K562 (cell line): ENCODE data around the gene PGF. TPM values are rescaled to one million over a fixed set of nuclear protein-coding genes. Genes with fewer than 3 reads are reported as not detected.

Experiments used
- ATAC-seq: fragments of 200-7000 bp; cut with Tn5 transposase; 3 replicates; pipeline ENCODE4 v1.9.1; 2020; ENCODE audit warnings: moderate library complexity
- BruUV-seq: library from RNA; stranded (reverse); fragments of 400-500 nt; replicated peaks from 2 replicates; lab custom pipeline; 2021; lab: Mats Ljungman, UMichigan
- CTCF ChIA-PET: fragments of 300-600 bp; formaldehyde crosslinking; extraction: SDS; loops from one replicate; lab custom pipeline; 2021; ENCODE audit warnings: low intra/inter-chr PET ratio; lab: Yijun Ruan, JAX
- POLR2A ChIA-PET: fragments of 300-600, 350-650 bp; sonication (Branson Sonifier 250); formaldehyde crosslinking; extraction: SDS; loops from one replicate; lab custom pipeline; 2021; ENCODE audit warnings: antibody characterized with exemption, inconsistent platforms; lab: Yijun Ruan, JAX
- DNase-seq, 4 experiments: peaks; one replicate each; pipeline versions ENCODE4 v3.0.0 to v3.0.0-alpha.2; 2011 to 2018; ENCODE audit warnings: low spot score in 3 of 4, mixed read lengths in 3 of 4; ENCODE audit errors: extremely low read depth in 1 of 4
- FAIRE-seq: peaks from 2 replicates; lab custom pipeline; 2011; peaks lifted over from hg19 to GRCh38; lab: Jason Lieb, UNC
- H2AFZ ChIP-seq: 2 replicates; pipeline ENCODE4 v1.6.0; 2011; ENCODE audit warnings: low read depth, low read length, control low read depth, inconsistent platforms
- H3K27ac ChIP-seq: fragments of 200-600 bp; 3 replicates; pipeline ENCODE4 v1.8.0; 2011; ENCODE audit warnings: low read depth, mild to moderate bottlenecking, control low read depth, inconsistent platforms, low read length, moderate library complexity, mixed read lengths; ENCODE audit errors: extremely low read depth
- H3K27me3 ChIP-seq, 2 experiments: fragments of 300-600 bp in 1 of 2; 2 replicates in 1 of 2; 3 replicates in 1 of 2; pipeline versions ENCODE4 v1.6.0 to v1.8.0; 2011; ENCODE audit warnings: inconsistent platforms in 2 of 2, low read length in 2 of 2, mild to moderate bottlenecking in 1 of 2, mixed read lengths in 1 of 2, moderate library complexity in 1 of 2; ENCODE audit not compliant: control insufficient read depth in 2 of 2, insufficient read depth in 2 of 2
- H3K36me3 ChIP-seq: fragments of 300-600 bp; 3 replicates; pipeline ENCODE4 v1.8.0; 2011; ENCODE audit warnings: mild to moderate bottlenecking, low read length, inconsistent platforms; ENCODE audit not compliant: control insufficient read depth, insufficient read depth
- H3K4me1 ChIP-seq, 2 experiments: fragments of 200-600 bp in 1 of 2; replicated peaks in 1 of 2; 2 replicates in 1 of 2; 3 replicates in 1 of 2; pipeline versions ENCODE4 v1.5.1 to v1.8.0; 2011; ENCODE audit warnings: inconsistent platforms in 2 of 2, low read length in 2 of 2, mild to moderate bottlenecking in 1 of 2, mixed read lengths in 1 of 2, moderate library complexity in 1 of 2; ENCODE audit not compliant: control insufficient read depth in 2 of 2, insufficient read depth in 2 of 2
- H3K4me2 ChIP-seq: 2 replicates; pipeline ENCODE4 v1.6.1; 2011; ENCODE audit warnings: low read length, control low read depth, inconsistent platforms, mixed read lengths; ENCODE audit not compliant: insufficient read depth
- H3K4me3 ChIP-seq: fragments of 200-600 bp; sonication (generic), shearing (Covaris generic); 2 replicates; pipeline ENCODE4 v1.5.1; 2016; ENCODE audit warnings: control low read depth, inconsistent platforms
- H3K79me2 ChIP-seq: fragments of 200-600 bp; 3 replicates; pipeline ENCODE4 v1.8.0; 2011; ENCODE audit warnings: low read length, inconsistent platforms; ENCODE audit not compliant: control insufficient read depth, insufficient read depth
- H3K9ac ChIP-seq, 2 experiments: 2 replicates each; pipeline versions ENCODE4 v1.6.0 to v1.6.1; 2011; ENCODE audit warnings: low read depth in 2 of 2, low read length in 2 of 2, control low read depth in 1 of 2, inconsistent platforms in 1 of 2, mild to moderate bottlenecking in 1 of 2, mixed read lengths in 1 of 2; ENCODE audit not compliant: insufficient read depth in 1 of 2
- H3K9me1 ChIP-seq: one replicate; pipeline ENCODE4 v1.6.0; 2011; ENCODE audit warnings: inconsistent platforms, mild to moderate bottlenecking, low read length, moderate library complexity; ENCODE audit not compliant: control insufficient read depth, insufficient read depth
- H3K9me3 ChIP-seq: replicated peaks from 2 replicates; pipeline ENCODE4 v1.5.1; 2011; ENCODE audit warnings: low read depth, low read length, inconsistent platforms; ENCODE audit not compliant: control insufficient read depth, insufficient read depth
- H4K20me1 ChIP-seq: replicated peaks from 2 replicates; pipeline ENCODE4 v1.6.1; 2011; ENCODE audit warnings: low read length, inconsistent platforms, mixed read lengths; ENCODE audit not compliant: control insufficient read depth, insufficient read depth
- PRDM10 ChIP-seq: fragments of 450-650 bp; IDR thresholded peaks from 2 replicates; pipeline ENCODE4 v1.6.1; 2018; ENCODE audit not compliant: partially characterized antibody
- ZC3H4 ChIP-seq: sonication (generic); formaldehyde crosslinking; IDR thresholded peaks from 2 replicates; pipeline ENCODE4 v1.9.0; 2021; ENCODE audit warnings: missing genetic modification reagents, borderline replicate concordance
- ZNF511 ChIP-seq: sonication (generic); formaldehyde crosslinking; IDR thresholded peaks from 2 replicates; pipeline ENCODE4 v1.8.0; 2022; ENCODE audit warnings: mild to moderate bottlenecking, missing genetic modification reagents
- WGBS: fragments of 100-300 bp; shearing (Covaris generic); methylation state at CpG from one replicate; pipeline ENCODE4 v1.1.6; 2016; ENCODE audit warnings: low coverage, mixed read lengths; ENCODE audit not compliant: insufficient coverage; ENCODE audit errors: missing lambda C conversion rate; 5-methylcytosine and 5-hydroxymethylcytosine counted together
- in situ Hi-C: fragments of 300-500 bp; cut with MboI; formaldehyde crosslinking; loops from 4 replicates; pipeline ENCODE4 v1.15.0; 2018; ENCODE audit warnings: inconsistent platforms, mixed read lengths
- intact Hi-C: fragments of 100-400 bp; cut with micrococcal nuclease; formaldehyde crosslinking; loops from 2 replicates; pipeline ENCODE4 v1.14.2; 2022
- polyA plus RNA-seq, 8 experiments: library from polyadenylated mRNA; depleted of rRNA in 4 of 8; stranded (reverse) in 5 of 8; unstranded in 3 of 8; fragments of >200 nt; fragmentation: Nextera tagmentation in 2 of 8; fragmentation: Illumina TruSeq in 1 of 8; extraction: Ambion mirVana in 2 of 8; extraction: Trizol in 1 of 8; gene quantifications; 2 replicates each; pipeline versions ENCODE4 v1.2.1 to v1.2.3, GENCODE V29; 2011 to 2014; ENCODE audit warnings: inconsistent platforms in 1 of 8, missing spikeins in 1 of 8
- total RNA-seq, 7 experiments: library from RNA; depleted of rRNA in 6 of 7; stranded (reverse); fragments of >200 nt in 6 of 7; fragmentation: Illumina TruSeq in 2 of 7; extraction: Trizol in 2 of 7; gene quantifications; 2 replicates each; pipeline versions ENCODE4 v1.2.1 to v1.2.3, GENCODE V29; 2011 to 2021; ENCODE audit warnings: low replicate concordance in 1 of 7

PGF gene
- total and polyA plus RNA-seq, 9 of the 15 experiments (the other 6 are each of a cell fraction or from before 2014, with no cell fraction given), result 0.04 to 0.44 (median 0.18) TPM

GRCh38 chr14:74935360-74935680 lies 20.1 kb downstream of the PGF start:
- no TSS peak for BruUV-seq
- no peaks in the 10 kb centered on the region; the same call in 1 of the 2 replicates for H3K9me3 ChIP-seq
- H3K4me3 ChIP-seq, result no peak overlapping the region
- peak overlapping the region; percentile 74 for H2AFZ ChIP-seq
- ATAC-seq (no peak), DNase-seq (no peak)
- H3K9ac ChIP-seq, result peak overlapping the region in 1 of 2 experiments; percentile 73; a peak in 2 of 4 replicates
- in situ Hi-C loops (no loop called here), intact Hi-C loops (no loop called here)
- H3K27ac ChIP-seq, result no peak overlapping the region
- no peak overlapping the region for H3K4me2 ChIP-seq
- no peaks in the 10 kb centered on the region for H4K20me1 ChIP-seq
- 57% methylated on average over 6 of the region's 9 CpGs for WGBS
- no peaks in the 10 kb centered on the region for H3K9me1 ChIP-seq
- H3K79me2 ChIP-seq, result no peaks in the 10 kb centered on the region
- TF ChIP-seq ZNF511 (CRISPR knock-in tag) (no peak), PRDM10 (peak; percentile 72), ZC3H4 (CRISPR knock-in tag) (no peak)
- TF ChIP-seq, all 486 proteins: peak for 1
- CTCF ChIA-PET, result no interaction called here
- Histone ChIP-seq H3K36me3 (no peaks in the 10 kb centered on the region), H3K4me1 (peaks cover 6 to 21% of the 10 kb centered on the region in 2 experiments; a peak in 3 of 5 replicates), H3K27me3 (no peaks in the 10 kb centered on the region)
- POLR2A ChIA-PET, result interaction anchor here (0.6 kb wide), 1 partner anchor 18 kb away, joined by 3 read pairs; no protein-coding TSS in a partner anchor
- no peak for FAIRE-seq
